Coronary artery (tissue), 2 donors: ENCODE measurements around the gene GNA12.

Source experiments
- DNase-seq: peaks from one replicate; pipeline ENCODE4 v3.0.0-alpha.2; 2017; ENCODE audit warnings: low spot score
- H3K27ac ChIP-seq, 2 donors: fragments of 200-600 bp; sonication (generic); one replicate each; pipeline ENCODE4 v1.5.1; 2016 to 2019
- H3K4me3 ChIP-seq: fragments of 200-600 bp; sonication (generic); 2 replicates; pipeline ENCODE4 v1.5.1; 2016; ENCODE audit warnings: mild to moderate bottlenecking, moderate library complexity
- CTCF ChIP-seq: fragments of 200-600 bp; sonication (generic); IDR thresholded peaks from one replicate; pipeline ENCODE4 v1.5.1; 2019; ENCODE audit warnings: antibody characterized with exemption

Gene GNA12

GRCh38 chr7:2781636-2782035, 62.5 kb downstream of the GNA12 start:
- no peak for TF ChIP-seq CTCF
- Histone ChIP-seq H3K27ac (no peak overlapping the region), H3K4me3 (no peak overlapping the region)
- DNase-seq = no peak

- Histone ChIP-seq H3K27ac (no peak overlapping the region), H3K4me3 (no peak overlapping the region)
- TF ChIP-seq CTCF = no peak
- DNase-seq = no peak
Observed at GRCh38 chr7:2779051-2779450, 65.1 kb downstream of the GNA12 start.

- no peak for DNase-seq
- Histone ChIP-seq H3K27ac (no peak overlapping the region), H3K4me3 (no peak overlapping the region)
- TF ChIP-seq CTCF = no peak
Observed at GRCh38 chr7:2777898-2778535, 66.1 kb downstream of the GNA12 start.

GRCh38 chr7:2776401-2776800, 67.7 kb downstream of the GNA12 start:
- no peak overlapping the region for H3K27ac ChIP-seq
- no peak for TF ChIP-seq CTCF
- peak; percentile 60 for DNase-seq
- no peak overlapping the region for H3K4me3 ChIP-seq

GRCh38 chr7:2775785-2776184, 68.3 kb downstream of the GNA12 start:
- DNase-seq = peak; percentile 41
- Histone ChIP-seq H3K27ac (no peak overlapping the region), H3K4me3 (no peak overlapping the region)
- TF ChIP-seq CTCF = no peak

- DNase-seq = no peak
- no peak overlapping the region for H3K27ac ChIP-seq
- TF ChIP-seq CTCF = no peak
- no peak overlapping the region for H3K4me3 ChIP-seq
Observed at GRCh38 chr7:2775376-2775775, 68.7 kb downstream of the GNA12 start.

- no peak for DNase-seq
- TF ChIP-seq CTCF = no peak
- Histone ChIP-seq H3K4me3 (no peak overlapping the region), H3K27ac (no peak overlapping the region)
Observed at GRCh38 chr7:2774935-2775334, 69.2 kb downstream of the GNA12 start.
